ENCODE results near the gene ITGB1.

DNA sequence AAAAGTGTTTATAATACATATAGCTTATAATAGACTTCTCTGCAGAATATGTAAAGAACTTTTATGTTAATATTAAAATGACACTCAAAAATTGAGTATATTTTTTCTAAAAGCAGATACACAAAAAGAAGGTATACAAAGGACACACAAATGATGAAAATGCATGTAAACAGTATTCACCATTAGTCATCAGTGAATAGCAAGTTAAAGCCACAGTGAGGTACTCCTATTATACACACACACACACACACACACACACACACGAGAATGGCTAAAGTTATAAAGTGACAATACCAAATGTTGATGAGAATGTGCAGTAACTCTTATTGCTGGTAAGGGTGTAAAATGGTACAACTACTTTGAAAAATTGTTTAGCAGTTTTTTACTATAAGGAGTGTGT lies 92.9 kb downstream of the ITGB1 start:
- no peak for TF ChIP-seq CTCF (IDR thresholded peaks at IDR 0.05 in 8 of 11, conservative IDR thresholded peaks at IDR 0.05 in 3 of 11)
- no peak for TF ChIP-seq POLR2A (IDR thresholded peaks at IDR 0.05)
- no peak for TF ChIP-seq POLR2AphosphoS5 (IDR thresholded peaks at IDR 0.05)
